Epidermal melanocyte (primary cell): ENCODE results near the gene SSBP2.

Source experiments
- DNase-seq: peaks from one replicate; pipeline ENCODE4 v3.0.0; 2011; ENCODE audit warnings: low spot score; ENCODE audit not compliant: insufficient read length

Gene SSBP2

GRCh38 chr5:81767097-81767496 lies 16.2 kb upstream of the SSBP2 start:
- DNase-seq, result no peak

- DNase-seq, result no peak
Measured at GRCh38 chr5:81766611-81767010, 15.7 kb upstream of the SSBP2 start.

- no peak for DNase-seq
Measured at GRCh38 chr5:81763294-81763928, 12.5 kb upstream of the SSBP2 start.

DNA sequence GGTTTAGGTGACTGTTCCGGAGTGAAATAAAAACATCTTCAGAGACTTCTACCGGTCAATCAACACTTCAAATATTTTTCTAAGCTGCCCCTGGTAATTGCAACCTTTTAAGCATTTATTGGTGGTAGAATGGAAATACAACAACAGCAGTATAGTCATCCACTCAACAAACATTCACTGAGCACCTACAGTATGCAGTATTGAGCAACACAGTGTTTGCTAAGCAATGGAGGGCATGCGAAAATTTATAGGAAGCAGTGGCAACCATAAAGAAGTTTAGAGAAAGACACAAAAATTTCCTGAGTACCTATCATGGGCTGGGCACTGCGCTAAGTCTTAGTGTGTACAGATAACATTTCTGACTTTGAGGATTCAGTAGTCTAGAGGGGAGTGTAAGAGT lies 12.0 kb upstream of the SSBP2 start:
- no peak for DNase-seq

DNA sequence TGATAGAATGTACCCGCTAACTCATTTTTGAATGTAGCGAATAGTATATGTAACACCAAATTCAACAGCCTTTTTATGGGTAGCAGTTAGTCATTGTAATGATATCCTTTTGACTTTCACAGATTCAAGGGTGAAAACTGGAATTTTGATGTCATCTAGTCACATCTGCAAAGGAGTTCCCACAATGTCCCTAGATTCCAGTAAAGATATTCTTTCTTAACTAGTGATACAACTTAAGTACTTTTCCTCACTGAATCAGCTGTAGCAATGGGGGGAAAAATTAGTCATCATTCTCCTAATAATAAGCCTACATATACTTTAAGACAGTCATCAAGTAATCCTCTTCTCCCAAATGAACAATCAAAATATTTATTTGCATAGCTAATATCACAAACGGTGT lies 11.5 kb upstream of the SSBP2 start:
- no peak for DNase-seq

- no peak for DNase-seq
Measured at GRCh38 chr5:81761970-81762369, 11.1 kb upstream of the SSBP2 start.

DNA sequence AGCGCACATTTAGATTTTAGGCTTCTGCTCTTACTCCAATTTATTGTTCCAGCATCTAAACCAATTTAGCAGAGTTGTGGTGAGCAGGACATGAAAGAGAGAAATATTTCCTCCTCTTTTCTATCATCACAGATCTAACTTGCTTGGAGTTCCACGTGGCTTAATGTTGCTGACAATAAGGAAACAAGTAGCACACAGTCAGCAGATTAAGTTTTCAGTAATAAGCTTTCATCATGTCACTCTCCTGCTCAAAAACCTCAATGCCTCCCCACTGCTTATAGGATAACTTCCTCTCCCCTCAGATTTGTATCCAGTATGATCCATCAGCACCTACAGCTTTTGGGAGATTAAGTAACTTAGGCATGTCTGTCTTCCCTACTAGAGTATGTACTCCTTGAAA lies 10.4 kb upstream of the SSBP2 start:
- no peak for DNase-seq

GRCh38 chr5:81760521-81760920 lies 9.6 kb upstream of the SSBP2 start:
- no peak for DNase-seq

DNA sequence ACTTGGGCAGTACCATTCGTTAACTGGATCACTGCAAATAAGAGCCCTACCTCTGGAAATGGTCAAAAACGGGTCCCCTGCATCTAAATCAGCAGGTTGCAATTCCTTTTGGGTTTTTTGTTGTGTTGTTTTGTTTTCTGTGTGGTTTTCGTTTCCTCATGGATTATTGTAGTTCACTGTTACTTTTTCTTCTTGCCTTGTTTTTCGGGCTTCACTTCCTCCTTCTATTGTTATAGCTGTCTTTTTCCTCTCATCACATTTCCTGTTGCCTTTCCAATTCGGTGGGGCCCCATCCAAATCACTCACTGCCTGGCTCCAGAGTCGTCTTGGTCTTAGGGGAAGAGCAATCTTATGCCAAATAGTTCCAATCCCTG lies 8.7 kb upstream of the SSBP2 start:
- no peak for DNase-seq

DNA sequence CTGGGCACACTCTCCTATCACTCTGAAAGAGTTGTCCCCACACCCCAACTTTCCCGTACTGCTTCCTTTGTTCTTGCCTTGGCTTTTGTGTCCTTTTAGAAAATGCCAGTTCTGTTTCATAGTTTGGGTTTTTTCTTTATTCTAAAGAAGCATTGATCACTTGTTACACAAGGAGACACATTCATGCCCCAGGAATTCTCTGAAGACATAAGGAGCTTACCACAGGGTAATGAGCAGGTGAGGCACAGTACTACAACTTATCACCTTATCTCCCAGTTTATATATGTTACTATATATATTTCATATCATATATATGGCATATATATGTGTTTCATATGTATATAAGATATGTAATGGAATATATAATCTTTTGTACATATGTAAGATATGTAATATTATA lies 6.5 kb upstream of the SSBP2 start:
- no peak for DNase-seq

- no peak for DNase-seq
Measured at GRCh38 chr5:81756016-81756415, 5.1 kb upstream of the SSBP2 start.

- DNase-seq, result peak; percentile 48
Measured at GRCh38 chr5:81755320-81755719, 4.4 kb upstream of the SSBP2 start.

DNA sequence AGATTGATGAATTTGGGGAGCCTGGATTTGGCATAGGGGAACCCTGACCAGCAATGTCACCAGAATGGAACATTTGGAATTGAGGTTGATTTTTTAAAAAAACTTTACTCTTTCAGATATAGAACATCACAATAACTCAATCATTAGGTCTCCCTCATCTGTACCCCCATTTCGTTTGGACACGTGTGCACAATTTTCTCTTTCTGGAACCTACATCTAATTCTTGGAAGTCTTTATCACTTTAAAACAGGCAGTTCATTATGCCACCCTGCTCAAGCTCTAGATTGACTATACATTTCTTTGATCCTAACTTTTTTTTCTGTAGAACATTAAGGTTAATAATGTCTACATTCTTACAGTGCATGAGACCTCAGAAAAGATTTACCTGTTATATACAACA lies 3.7 kb upstream of the SSBP2 start:
- DNase-seq, result no peak

GRCh38 chr5:81753429-81753828 lies 2.5 kb upstream of the SSBP2 start:
- no peak for DNase-seq

GRCh38 chr5:81752644-81752963 lies 1.7 kb upstream of the SSBP2 start:
- DNase-seq, result no peak

GRCh38 chr5:81751836-81752643 lies 1.1 kb upstream of the SSBP2 start:
- DNase-seq, result no peak

GRCh38 chr5:81750308-81751008 lies 439 bp downstream of the SSBP2 start:
- no peak for DNase-seq

GRCh38 chr5:81749561-81750307 lies 1.2 kb downstream of the SSBP2 start:
- no peak for DNase-seq

GRCh38 chr5:81749192-81749560 lies 1.7 kb downstream of the SSBP2 start:
- no peak for DNase-seq

GRCh38 chr5:81748556-81748955 lies 2.3 kb downstream of the SSBP2 start:
- no peak for DNase-seq

DNA sequence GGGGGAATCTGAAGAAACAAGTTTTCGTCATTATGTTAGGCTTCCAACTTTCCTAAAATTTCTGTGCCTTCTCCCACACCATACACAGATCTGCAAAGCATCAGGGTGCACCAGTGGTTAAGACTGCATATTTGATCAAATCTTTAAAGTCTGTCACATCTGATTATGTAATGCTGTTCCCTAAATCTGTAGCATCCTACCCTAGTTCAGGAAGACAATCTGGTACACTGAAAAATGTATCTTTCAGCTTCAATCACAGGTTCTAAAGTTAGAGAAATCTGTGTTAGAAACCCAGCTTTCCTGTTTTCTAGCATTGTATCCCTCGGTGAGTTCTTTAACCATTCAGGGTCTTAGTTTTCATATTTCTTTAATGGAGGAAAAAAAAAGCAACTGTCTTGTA lies 3.9 kb downstream of the SSBP2 start:
- DNase-seq, result no peak

DNA sequence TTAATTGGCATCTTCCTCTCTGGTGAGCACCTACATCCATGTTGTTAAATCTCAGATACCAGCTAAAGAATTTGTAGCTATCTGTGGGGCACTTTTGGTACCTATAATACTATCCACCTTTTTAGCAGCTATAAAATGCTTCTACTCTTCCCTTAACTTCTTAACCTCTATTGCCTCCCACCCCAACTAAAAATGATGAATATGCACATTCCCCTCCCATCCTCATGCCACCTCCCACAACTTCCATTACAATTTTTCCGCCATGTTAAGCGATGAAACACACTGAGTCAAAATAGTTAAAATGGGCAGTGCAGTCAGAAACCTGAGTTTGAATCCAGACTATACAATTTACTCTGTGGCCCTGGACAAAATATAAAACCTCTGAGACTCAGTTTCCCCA lies 10.1 kb downstream of the SSBP2 start:
- DNase-seq, result no peak
